Raji (cell line): ENCODE measurements around the gene DNAJC17.

Experiments used
- POLR2A ChIP-seq: IDR thresholded peaks from 2 replicates; pipeline ENCODE4 v1.6.1; 2011; ENCODE audit warnings: low read depth, low read length, control low read depth; ENCODE audit not compliant: insufficient read depth

DNAJC17 gene

DNA sequence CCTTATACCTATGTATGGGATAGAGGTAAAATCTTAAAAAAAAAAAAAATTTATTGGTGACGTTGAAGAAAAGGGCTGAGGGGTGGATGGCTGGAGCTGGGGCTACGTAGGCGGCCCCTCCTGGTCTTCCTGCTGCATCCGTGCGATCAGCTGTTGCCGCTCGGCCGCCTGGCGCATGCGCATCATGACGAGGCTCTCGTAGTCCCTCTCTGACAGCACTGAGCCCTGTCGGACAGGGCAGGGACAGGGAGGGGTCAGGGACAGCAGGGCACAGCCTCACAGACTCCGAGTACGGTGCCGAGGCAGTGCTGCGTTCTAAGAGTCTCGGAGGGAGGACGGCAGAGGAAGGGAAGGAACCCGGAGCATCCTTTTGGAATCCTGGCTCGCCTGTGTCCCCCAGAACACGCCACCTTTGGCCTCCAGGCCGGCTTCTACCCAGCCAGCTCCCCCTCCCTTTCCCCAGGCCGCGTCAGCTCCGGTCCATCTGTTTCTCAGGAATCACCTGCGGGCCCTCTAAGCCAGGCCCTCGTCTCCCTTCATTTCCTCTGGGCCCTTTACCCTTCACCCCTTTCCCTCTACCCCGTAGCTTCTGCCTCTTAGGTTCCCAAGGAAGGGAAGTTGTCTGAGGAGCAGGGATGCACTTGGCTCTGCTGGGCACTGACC lies 39.3 kb downstream of the DNAJC17 start:
- TF ChIP-seq POLR2A, result no peak

DNA sequence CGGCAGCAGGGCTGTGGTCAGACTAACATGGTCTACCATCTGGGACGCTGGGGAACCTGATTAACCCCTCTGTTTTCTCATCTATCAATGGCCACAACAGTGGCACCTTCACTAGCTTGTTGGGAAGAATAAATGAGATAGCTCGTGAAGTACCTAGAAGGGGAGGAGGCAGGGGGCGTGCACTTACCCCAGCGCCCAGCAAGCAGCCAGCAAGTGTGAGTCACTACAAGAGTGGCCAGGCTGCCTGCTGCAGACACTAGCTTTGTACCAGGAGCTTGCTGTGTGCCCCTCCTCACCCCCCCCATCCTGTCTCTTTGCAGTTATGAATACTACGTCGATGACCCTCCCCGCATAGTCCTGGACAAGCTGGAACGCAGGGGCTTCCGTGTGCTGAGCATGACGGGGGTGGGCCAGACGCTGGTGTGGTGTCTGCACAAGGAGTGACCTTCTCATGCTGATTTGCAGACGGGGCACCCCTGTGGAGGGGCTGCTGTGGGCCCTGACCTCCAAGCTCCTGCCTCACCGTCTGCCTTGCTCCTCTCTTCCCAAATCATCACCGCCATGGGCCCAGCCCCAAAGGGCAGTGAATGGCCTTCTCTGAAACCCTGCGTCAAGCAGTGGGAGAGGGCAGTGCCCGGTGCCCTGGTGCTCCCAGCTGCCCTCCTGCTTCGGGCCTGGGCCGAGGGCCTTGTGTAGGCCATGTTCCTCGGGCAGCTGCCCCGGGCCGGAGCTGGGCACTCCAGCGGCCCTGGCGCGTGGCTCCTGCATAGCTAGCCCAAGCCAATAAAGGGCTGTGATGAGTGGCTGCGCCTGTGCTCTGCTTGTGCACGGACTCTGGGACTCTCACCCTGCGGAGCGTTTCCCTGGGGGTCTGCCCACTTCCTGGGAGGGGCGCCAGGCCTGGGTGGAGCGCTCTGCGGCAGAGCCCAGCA lies 40.1 kb downstream of the DNAJC17 start:
- TF ChIP-seq POLR2A, result no peak

DNA sequence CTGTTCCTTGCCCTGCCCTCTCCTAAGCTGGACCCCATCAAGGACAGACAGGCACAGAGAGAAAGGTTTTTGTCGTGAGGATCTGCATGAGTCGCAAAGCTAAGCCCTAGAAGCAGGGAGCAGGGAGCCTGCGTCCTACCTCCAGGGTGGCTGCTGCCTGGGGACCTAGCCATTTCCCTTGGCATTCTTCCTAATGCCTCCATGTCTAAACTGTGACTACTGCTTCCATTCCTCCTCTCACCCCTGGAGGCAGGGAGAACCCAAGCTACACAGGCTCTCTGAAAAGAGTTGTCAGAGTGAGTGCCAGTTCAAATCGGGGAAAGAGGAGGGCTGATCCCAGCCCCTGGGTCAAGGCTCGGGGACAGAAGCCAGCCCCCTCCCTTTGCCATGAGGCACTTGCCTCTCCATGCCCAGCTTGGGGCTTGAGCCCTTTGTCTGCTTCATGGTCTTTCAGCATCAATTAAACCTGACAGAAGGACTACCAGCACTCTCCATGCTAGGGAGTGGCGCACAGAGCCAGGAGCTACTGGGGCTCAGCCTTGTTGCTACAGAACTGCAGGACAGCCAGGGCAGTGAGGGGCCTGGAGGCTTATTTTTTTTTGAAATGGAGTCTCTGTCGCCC lies 41.0 kb downstream of the DNAJC17 start:
- no peak for TF ChIP-seq POLR2A

DNA sequence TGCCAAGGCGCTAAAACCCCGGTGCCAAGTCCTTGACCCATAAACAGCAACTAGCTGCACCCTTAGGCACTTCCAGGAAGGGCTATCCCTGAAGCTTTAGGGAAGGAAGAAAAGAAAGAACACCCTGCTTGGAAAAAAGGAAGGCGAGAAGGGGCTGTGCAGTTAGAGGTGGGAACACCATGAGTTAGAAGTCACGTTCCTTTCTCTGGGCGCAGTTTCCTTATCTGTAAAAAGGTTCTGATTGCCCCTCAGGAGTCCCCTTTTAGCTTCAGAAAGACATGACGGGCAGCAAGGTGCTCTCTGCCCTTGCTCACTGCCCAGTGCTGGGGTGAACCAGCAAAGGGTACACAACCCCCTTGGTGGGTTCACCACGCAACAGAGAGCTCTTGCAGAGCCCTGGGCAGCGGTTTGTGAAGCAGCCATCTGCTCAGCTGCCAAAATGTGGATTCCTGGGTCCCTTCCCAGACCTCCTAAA lies 42.6 kb downstream of the DNAJC17 start:
- no peak for TF ChIP-seq POLR2A

DNA sequence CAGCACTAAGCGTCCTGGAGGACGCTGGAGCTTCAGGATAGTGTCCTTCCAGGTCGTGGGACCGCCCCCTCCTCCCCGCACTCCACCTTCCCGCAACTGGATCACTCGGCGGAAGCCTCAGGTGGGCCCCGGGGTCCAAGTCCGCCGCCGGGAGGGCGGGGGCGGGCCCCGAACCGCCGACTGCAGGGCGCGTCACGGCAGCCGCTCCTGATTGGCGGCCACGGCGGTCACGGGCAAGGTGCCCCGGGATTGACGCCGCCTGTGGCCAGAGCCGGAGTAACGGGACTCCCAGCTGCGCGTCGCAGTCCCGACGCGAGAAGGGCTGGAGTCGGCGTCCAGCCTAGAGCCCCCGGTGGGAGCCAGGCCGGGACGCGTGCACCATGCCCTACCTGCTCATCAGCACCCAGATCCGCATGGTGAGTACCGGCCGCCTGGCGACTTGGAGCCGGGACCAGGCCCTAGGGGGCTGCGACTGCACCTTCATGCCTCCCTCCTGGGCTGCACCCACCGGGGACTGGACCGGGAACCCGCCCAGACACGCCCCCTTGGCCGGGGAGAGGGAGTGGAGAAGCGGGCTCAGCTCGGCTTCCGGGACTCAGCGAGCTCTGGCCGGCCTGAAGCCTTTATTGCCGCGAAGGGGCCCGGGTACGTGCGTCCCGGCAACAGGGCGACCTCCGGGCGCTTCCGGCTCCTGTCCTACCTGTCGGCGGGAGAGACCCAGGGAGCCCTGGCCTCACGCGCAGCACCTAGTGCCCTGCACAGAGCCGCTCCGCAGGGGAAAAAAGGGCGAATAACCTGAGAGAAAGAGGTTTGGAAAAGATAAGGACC lies 43.3 kb downstream of the DNAJC17 start, which contains the start of gene GCHFR:
Gene GCHFR, plus strand, starts transcription at position 268 of the 828 bp plus-strand sequence. Its CDS starts 113 bp downstream, at position 381.
- peak; percentile 86 for TF ChIP-seq POLR2A

DNA sequence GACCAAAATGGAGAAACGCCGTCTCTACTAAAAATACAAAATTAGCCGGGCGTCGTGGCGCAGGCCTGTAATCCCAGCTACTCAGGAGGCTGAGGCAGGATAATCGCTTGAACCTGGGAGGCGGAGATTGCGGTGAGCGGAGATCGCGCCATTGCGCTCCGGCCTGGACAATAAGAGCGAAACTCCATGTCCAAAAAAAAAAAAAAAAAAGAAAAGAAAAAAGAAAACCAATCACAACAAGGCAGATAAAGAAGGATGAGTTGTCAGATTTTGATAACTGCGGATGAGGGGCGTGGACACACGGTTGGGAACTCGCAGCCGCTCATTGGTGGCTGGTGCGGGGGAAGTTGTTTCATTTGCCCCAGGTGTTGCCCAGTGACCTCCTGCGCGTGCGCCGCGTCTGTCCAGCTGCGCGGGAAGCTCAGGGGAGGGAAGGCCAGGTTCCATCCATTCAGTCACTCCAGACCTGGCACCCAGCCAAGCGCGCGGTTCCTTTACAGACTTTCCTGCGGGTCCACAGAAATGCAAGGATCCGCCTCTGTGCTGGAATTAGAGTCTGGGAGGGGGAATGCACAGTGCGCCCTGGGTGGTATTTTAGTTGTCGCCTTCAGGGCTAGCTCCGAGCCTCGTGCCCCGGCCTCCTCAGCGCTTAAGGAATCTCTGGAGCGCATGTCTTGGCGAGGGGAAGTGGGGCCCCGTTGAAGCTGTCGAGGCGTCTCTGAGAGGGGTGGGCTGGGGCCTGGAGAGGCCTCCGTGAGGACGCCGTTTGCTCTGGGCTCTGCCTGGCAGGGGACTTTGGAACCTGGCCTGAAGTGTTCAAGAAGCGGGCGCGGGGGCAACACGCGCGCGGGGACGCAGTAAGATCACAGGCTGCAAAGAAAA lies 44.1 kb downstream of the DNAJC17 start:
- TF ChIP-seq POLR2A, result no peak

DNA sequence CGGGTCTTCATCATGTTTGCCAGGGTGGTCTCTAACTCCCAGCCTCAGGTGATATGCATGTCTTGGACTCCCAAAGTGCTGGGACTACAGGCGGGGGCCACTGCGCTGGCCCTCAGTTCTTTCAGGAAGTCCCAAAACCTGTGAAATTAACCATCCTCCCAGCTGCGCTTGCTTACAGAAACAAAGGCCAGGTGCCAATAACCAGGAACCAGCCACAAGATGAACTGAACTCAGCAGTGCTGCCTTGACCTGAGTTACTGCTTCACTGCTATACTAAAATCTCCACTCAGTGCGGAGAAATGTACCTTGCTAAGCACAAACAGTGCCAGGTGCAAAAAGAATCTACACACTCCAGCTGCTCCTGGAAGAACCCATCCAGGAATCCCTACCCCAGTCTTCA lies 47.3 kb downstream of the DNAJC17 start:
- TF ChIP-seq POLR2A, result no peak

DNA sequence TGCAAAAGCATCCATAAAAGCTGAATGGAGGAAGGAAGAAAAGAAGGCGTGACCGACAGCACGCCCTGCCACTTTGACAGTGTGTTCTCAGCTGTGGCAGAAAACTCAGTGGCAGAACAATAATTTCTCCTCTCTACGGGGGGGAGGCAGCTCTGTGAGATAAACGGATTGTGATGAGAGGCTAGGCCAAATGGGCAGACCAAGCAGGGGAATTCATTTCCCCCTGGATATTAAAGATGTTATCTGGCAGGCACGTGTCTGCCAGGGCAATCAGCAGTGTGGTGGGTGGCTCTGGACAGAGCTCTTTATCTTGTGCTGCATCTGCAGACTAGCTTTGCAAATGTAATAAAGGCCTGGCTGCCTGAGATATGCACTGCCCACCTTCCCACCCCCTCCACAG lies 50.3 kb downstream of the DNAJC17 start:
- no peak for TF ChIP-seq POLR2A

DNA sequence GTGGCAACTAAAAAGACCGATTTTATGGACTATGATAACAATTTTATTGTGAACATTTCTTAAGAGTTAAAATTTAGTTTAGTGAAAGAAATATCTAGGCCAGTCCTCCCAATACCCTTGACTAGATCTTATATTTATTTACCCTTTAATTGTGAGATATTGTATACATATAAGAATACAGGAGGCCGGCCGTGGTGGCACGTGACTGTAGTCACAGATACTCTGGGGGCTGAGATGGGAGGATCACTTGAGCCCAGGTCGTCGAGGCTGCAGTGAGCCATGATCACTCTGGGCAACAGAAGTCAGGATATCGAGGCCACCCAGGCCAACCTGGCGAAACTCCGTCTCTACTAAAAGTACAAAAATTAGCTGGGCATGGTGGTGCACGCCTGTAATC lies 51.5 kb downstream of the DNAJC17 start:
- TF ChIP-seq POLR2A, result no peak

DNA sequence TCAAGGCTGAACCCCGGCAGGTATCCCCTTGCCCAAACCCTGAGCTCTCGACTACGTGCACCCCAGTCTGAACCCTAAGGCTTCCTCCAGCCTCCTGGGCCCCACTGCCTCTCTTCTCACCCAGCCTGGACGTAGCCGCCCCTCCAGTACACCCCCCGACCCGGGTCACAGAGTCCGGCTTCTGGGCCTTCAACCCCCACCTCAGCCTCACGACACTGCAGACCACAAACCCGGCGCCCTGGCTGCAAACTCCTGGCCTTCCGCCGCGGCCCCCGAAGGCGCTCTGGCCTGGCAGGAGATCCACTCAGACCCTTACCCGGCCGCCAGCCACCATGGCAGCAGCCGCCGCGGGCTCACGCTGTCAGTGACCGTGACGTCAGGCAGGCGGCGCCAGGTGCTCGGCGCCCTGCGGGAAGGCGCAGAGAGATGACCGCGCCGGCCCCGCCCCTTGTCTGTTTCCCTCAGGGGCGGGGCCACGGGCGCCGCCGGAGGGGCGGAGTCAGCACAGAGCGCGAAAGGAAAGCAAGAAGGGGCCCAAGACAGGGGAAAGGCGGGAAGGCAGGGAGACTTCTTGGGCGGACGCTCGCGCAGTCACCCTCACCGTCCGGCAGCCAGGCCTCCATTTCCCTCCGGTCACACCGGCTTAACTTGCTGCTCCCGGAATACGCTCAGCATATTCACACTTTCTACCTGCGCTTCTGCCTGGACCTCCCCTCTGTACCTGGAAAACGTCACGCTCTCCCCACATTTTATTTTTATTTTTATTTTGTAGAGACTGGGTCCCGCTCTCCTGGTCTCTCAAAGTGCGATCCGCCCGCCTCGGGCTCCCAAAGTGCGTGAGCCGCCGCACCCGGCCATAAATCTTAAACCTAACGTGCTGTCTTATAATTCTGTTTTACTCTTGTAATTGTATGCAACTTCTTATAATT lies 52.1 kb downstream of the DNAJC17 start, which contains the start of gene RMDN3:
Gene RMDN3, minus strand, starts transcription at position 372 of the 929 bp plus-strand sequence. CDS start 471 bp downstream, outside the sequence.
- TF ChIP-seq POLR2A, result peak; percentile 98

DNA sequence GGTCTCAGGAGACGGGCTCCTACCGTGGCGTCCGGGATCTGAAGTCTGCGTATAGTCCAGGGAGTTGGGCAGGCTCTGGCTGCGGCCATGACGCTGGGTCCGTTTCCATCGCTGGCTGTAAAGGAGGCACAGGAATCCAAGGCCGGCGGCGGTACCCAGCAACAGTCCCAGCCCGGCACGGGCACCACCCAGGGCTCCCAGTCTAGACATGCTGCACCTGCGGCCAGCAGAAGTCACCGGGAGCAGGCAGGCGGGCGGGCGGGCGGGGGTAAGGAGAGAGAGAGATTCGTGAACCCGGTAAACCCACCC lies 52.7 kb downstream of the DNAJC17 start:
- no peak for TF ChIP-seq POLR2A

DNA sequence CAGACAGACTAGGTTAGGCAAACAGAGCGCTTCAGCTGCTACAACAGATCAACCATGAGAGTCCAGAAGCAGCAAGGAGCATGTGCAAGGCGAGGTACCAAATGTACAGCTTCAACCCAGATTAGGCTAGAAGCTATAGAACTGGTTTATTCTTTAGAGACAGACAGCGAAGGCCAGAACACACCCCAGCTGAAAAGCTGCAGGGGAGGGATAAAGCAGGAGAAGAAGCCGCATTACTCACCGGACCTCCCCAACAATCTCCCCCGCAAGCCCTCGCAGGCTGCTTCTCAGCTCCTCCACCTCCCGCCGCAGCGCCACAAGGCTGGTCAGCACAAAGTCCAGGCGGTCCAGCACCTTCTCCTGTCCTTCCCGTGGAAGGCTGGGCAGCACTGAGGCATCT lies 55.5 kb downstream of the DNAJC17 start:
- no peak for TF ChIP-seq POLR2A

DNA sequence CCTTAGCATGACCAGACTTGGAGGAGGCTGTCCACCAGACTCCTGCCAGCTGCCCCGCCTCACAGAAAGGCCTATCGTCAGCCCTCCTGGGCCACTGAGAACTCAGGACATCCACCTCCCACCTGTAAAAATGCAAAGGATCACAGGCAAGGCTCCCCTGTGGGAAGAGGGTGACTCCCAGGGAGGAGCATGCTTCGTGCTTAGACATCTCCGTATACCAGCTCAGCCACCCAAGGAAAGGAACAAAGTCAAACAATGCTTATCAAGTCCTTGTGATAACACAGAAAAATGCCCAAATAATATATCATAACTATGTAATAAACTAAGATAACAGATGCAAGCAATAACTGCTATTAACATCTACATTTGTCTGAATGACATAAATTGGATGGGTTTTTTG lies 56.4 kb downstream of the DNAJC17 start:
- no peak for TF ChIP-seq POLR2A
